SU-DHL-6 (cell line): ENCODE results near the gene NDUFAB1.

ENCODE experiments used
- H2AFZ ChIP-seq: fragments of 200-600 bp; sonication (generic); 2 replicates; pipeline ENCODE4 v1.6.1; 2014; ENCODE audit warnings: low read depth, mild to moderate bottlenecking, moderate library complexity, mixed read lengths, antibody characterized with exemption, low read length; ENCODE audit not compliant: severe bottlenecking
- H3F3A ChIP-seq: fragments of 200-600 bp; shearing (Covaris generic); 2 replicates; pipeline ENCODE4 v1.6.0; 2016; ENCODE audit warnings: antibody characterized with exemption, mild to moderate bottlenecking; ENCODE audit not compliant: insufficient read depth
- H3K27ac ChIP-seq: fragments of 200-600 bp; sonication (generic); 2 replicates; pipeline ENCODE4 v1.5.1; 2016; ENCODE audit warnings: low read depth, mild to moderate bottlenecking, low read length, moderate library complexity, mixed read lengths
- H3K27me3 ChIP-seq: fragments of 200-600 bp; sonication (generic), shearing (Covaris generic); 2 replicates; pipeline ENCODE4 v1.6.0; 2014; ENCODE audit warnings: mild to moderate bottlenecking, low read length
- H3K36me3 ChIP-seq: fragments of 200-600 bp; sonication (generic); 2 replicates; pipeline ENCODE4 v1.6.1; 2014; ENCODE audit warnings: mild to moderate bottlenecking, low read length, mixed read lengths
- H3K4me2 ChIP-seq: fragments of 300-600, 200-600 bp; shearing (Covaris generic), sonication (generic); 2 replicates; pipeline ENCODE4 v1.6.0; 2014; ENCODE audit warnings: low read length, low read depth, mild to moderate bottlenecking; ENCODE audit not compliant: poor library complexity, severe bottlenecking
- H3K4me3 ChIP-seq: fragments of 200-600 bp; sonication (generic); 2 replicates; pipeline ENCODE4 v1.5.1; 2014; ENCODE audit warnings: antibody characterized with exemption, low read length, mild to moderate bottlenecking, mixed read lengths; ENCODE audit not compliant: insufficient read depth, poor library complexity, severe bottlenecking
- H3K79me2 ChIP-seq: fragments of 200-600 bp; sonication (generic); 2 replicates; pipeline ENCODE4 v1.6.1; 2014; ENCODE audit warnings: mild to moderate bottlenecking, low read length, moderate library complexity; ENCODE audit not compliant: insufficient read depth
- H3K9ac ChIP-seq: fragments of 200-600 bp; sonication (generic); 2 replicates; pipeline ENCODE4 v1.7.0; 2014; ENCODE audit warnings: mild to moderate bottlenecking, low read length
- H3K9me2 ChIP-seq: fragments of 200-600 bp; sonication (generic); replicated peaks from 2 replicates; pipeline ENCODE4 v1.6.1; 2014; ENCODE audit warnings: low read length; ENCODE audit not compliant: insufficient read depth
- H3K9me3 ChIP-seq: fragments of 200-600 bp; sonication (generic); 2 replicates; pipeline ENCODE4 v1.6.1; 2014; ENCODE audit warnings: low read length, mixed read lengths; ENCODE audit not compliant: insufficient read depth
- H4K20me1 ChIP-seq: fragments of 200-600 bp; sonication (generic); 2 replicates; pipeline ENCODE4 v1.6.1; 2014; ENCODE audit warnings: low read depth, mild to moderate bottlenecking, antibody characterized with exemption, low read length, moderate library complexity, mixed read lengths
- CTCF ChIP-seq: fragments of 200-600 bp; sonication (generic); IDR thresholded peaks from one replicate; pipeline ENCODE4 v1.5.1; 2017; ENCODE audit warnings: antibody characterized with exemption, mild to moderate bottlenecking, low read length, moderate library complexity; ENCODE audit not compliant: insufficient read depth, poor library complexity, severe bottlenecking
- EZH2phosphoT487 ChIP-seq: fragments of 200-600 bp; sonication (generic), shearing (Covaris generic); conservative IDR thresholded peaks from 2 replicates; pipeline ENCODE4 v1.6.1; 2018; ENCODE audit warnings: mild to moderate bottlenecking, antibody characterized with exemption, low read length, moderate library complexity, mixed read lengths

Gene NDUFAB1

GRCh38 chr16:23538919-23539278 is 57.2 kb downstream of the NDUFAB1 start:
- Histone ChIP-seq H3K4me2 (no peak overlapping the region), H3K27ac (no peak overlapping the region)

GRCh38 chr16:23537390-23537789 is 58.7 kb downstream of the NDUFAB1 start:
- no peaks in the 10 kb centered on the region for H3K9me3 ChIP-seq
- no peaks in the 10 kb centered on the region for H4K20me1 ChIP-seq
- no peak overlapping the region for H3K4me3 ChIP-seq
- no peak overlapping the region for H2AFZ ChIP-seq
- TF ChIP-seq CTCF: no peak
- TF ChIP-seq EZH2phosphoT487: no peak
- H3K9me2 ChIP-seq: no peaks in the 10 kb centered on the region
- H3K36me3 ChIP-seq: peaks cover 3% of the 10 kb centered on the region; the same call in 1 of the 2 replicates
- H3K27ac ChIP-seq: no peak overlapping the region
- no peaks in the 10 kb centered on the region for H3K79me2 ChIP-seq
- H3K4me2 ChIP-seq: no peak overlapping the region
- H3F3A ChIP-seq: no peaks in the 10 kb centered on the region
- no peak overlapping the region for H3K9ac ChIP-seq
- no peaks in the 10 kb centered on the region for H3K27me3 ChIP-seq

More at GRCh38 chr16:23538919-23539278, 57.2 kb downstream of the NDUFAB1 start:
- no peak overlapping the region for H2AFZ ChIP-seq
- H3K79me2 ChIP-seq: no peaks in the 10 kb centered on the region
- H3K9ac ChIP-seq: no peak overlapping the region
- H3K27me3 ChIP-seq: no peaks in the 10 kb centered on the region
- no peaks in the 10 kb centered on the region for H4K20me1 ChIP-seq
- TF ChIP-seq CTCF: no peak
- no peak for TF ChIP-seq EZH2phosphoT487
- peaks cover 5% of the 10 kb centered on the region; the same call in 1 of the 2 replicates for H3K36me3 ChIP-seq
- no peaks in the 10 kb centered on the region for H3F3A ChIP-seq
- no peaks in the 10 kb centered on the region for H3K9me3 ChIP-seq
- no peak overlapping the region for H3K4me3 ChIP-seq
- H3K9me2 ChIP-seq: no peaks in the 10 kb centered on the region

- Histone ChIP-seq H3K27me3 (no peaks in the 10 kb centered on the region), H3K27ac (no peak overlapping the region), H2AFZ (no peak overlapping the region), H3K79me2 (no peaks in the 10 kb centered on the region), H3K9ac (no peak overlapping the region), H3F3A (no peaks in the 10 kb centered on the region), H3K36me3 (peaks cover 3% of the 10 kb centered on the region; the same call in 1 of the 2 replicates), H3K9me2 (no peaks in the 10 kb centered on the region), H3K4me3 (no peak overlapping the region), H4K20me1 (no peaks in the 10 kb centered on the region), H3K4me2 (no peak overlapping the region), H3K9me3 (no peaks in the 10 kb centered on the region)
- TF ChIP-seq CTCF (no peak), EZH2phosphoT487 (no peak)
These were observed 60.2 kb downstream of the NDUFAB1 start for GRCh38 chr16:23535901-23536300.
